ENCODE data around the gene TAT. TPM values are rescaled to one million over a fixed set of nuclear protein-coding genes. Genes with fewer than 3 reads are reported as not detected.
"Not testable (repeated sequence)": the region's sequence is repeated elsewhere in the genome, so short reads cannot be mapped to it uniquely, and the experiment has no call there.

The TAT gene
- total RNA-seq, 4 donors from 2014 or later, result 2.0 TPM; not detected in 3

GRCh38 chr16:71585318-71585703 lies 8.4 kb upstream of the TAT start:
- DNase-seq (ENCODE audit: low spot score in 2 of 2), result no peak
- Histone ChIP-seq H3K4me3 (no peak overlapping the region), H3K9me3 (no peaks in the 10 kb centered on the region), H3K4me1 (no peaks in the 10 kb centered on the region), H3K27ac (no peak overlapping the region), H3K27me3 (no peaks in the 10 kb centered on the region), H3K36me3 (no peaks in the 10 kb centered on the region)
- WGBS, result 63% methylated on average over 4 of the region's 4 CpGs
- TF ChIP-seq POLR2AphosphoS5 (IDR thresholded peaks at IDR 0.05) (no peak), EP300 (IDR thresholded peaks at IDR 0.05) (no peak), POLR2A (IDR thresholded peaks at IDR 0.05) (no peak), CTCF (IDR thresholded peaks at IDR 0.05) (no peak)

- no peaks in the 10 kb centered on the region for H3K27me3 ChIP-seq
- TF ChIP-seq CTCF (IDR thresholded peaks at IDR 0.05) (no peak), POLR2A (IDR thresholded peaks at IDR 0.05) (no peak), POLR2AphosphoS5 (IDR thresholded peaks at IDR 0.05) (no peak), EP300 (IDR thresholded peaks at IDR 0.05) (no peak)
- 92% methylated on average over 3 of the region's 3 CpGs for WGBS
These were observed 7.8 kb upstream of the TAT start for GRCh38 chr16:71584543-71585317.

GRCh38 chr16:71582553-71582848 lies 5.6 kb upstream of the TAT start:
- not testable (repeated sequence) for H3K27me3 ChIP-seq; DNase-seq (ENCODE audit: low spot score in 2 of 2); H3K9me3 ChIP-seq; H3K4me3 ChIP-seq; H3K4me1 ChIP-seq; H3K36me3 ChIP-seq; H3K27ac ChIP-seq
- WGBS, result 89% methylated on average over 5 of the region's 5 CpGs

More at GRCh38 chr16:71584543-71585317, 7.8 kb upstream of the TAT start:
- Histone ChIP-seq H3K4me1 (no peaks in the 10 kb centered on the region), H3K9me3 (no peaks in the 10 kb centered on the region), H3K36me3 (no peaks in the 10 kb centered on the region), H3K27ac (no peak overlapping the region), H3K4me3 (no peak overlapping the region)
- DNase-seq (ENCODE audit: low spot score in 2 of 2), result no peak

GRCh38 chr16:71574702-71575101 lies 2.2 kb downstream of the TAT start:
- TF ChIP-seq EP300 (IDR thresholded peaks at IDR 0.05) (no peak), CTCF (IDR thresholded peaks at IDR 0.05) (no peak), POLR2AphosphoS5 (IDR thresholded peaks at IDR 0.05) (no peak), POLR2A (IDR thresholded peaks at IDR 0.05) (no peak)
- Histone ChIP-seq H3K4me3 (no peak overlapping the region), H3K27ac (no peak overlapping the region), H3K36me3 (no peaks in the 10 kb centered on the region), H3K9me3 (no peaks in the 10 kb centered on the region), H3K27me3 (peaks cover 5% of the 10 kb centered on the region), H3K4me1 (no peaks in the 10 kb centered on the region)
- no peak for DNase-seq (ENCODE audit: low spot score in 2 of 2)

GRCh38 chr16:71573387-71574094 lies 3.4 kb downstream of the TAT start:
- no peak for TF ChIP-seq EP300 (IDR thresholded peaks at IDR 0.05)
- TF ChIP-seq POLR2A (IDR thresholded peaks at IDR 0.05), result no peak
- TF ChIP-seq CTCF (IDR thresholded peaks at IDR 0.05), result no peak
- TF ChIP-seq POLR2AphosphoS5 (IDR thresholded peaks at IDR 0.05), result no peak
- H3K4me1 ChIP-seq, result no peaks in the 10 kb centered on the region
- H3K36me3 ChIP-seq, result no peaks in the 10 kb centered on the region
- no peaks in the 10 kb centered on the region for H3K9me3 ChIP-seq
- no peak overlapping the region for H3K27ac ChIP-seq
- H3K4me3 ChIP-seq, result no peak overlapping the region
- no peak for DNase-seq (ENCODE audit: low spot score in 2 of 2)
- 79% methylated on average over 5 of the region's 5 CpGs for WGBS
- H3K27me3 ChIP-seq, result peaks cover 5% of the 10 kb centered on the region

Data from suprapubic skin (tissue), 4 donors.